GM21423 (cell line): ENCODE results near the gene CYP3A4.
A peak's percentile ranks its signal among the peaks of the same experiment; 100 is the strongest.
"Not testable (repeated sequence)": the region's sequence is repeated elsewhere in the genome, so short reads cannot be mapped to it uniquely, and the experiment has no call there.

Experiments
- ATAC-seq: cut with Tn5 transposase; IDR thresholded peaks from one replicate; pipeline ENCODE4 v1.9.1; 2021; ENCODE audit warnings: mild to moderate bottlenecking, moderate library complexity; ENCODE audit not compliant: unreplicated experiment

The CYP3A4 gene

GRCh38 chr7:99793443-99793842, 9.5 kb upstream of the CYP3A4 start:
- ATAC-seq, result no peak

GRCh38 chr7:99792967-99793366, 9.0 kb upstream of the CYP3A4 start:
- ATAC-seq, result no peak

GRCh38 chr7:99791667-99792369, 7.8 kb upstream of the CYP3A4 start:
- no peak for ATAC-seq

GRCh38 chr7:99791021-99791420, 7.0 kb upstream of the CYP3A4 start:
- ATAC-seq, result no peak

GRCh38 chr7:99790407-99790806, 6.4 kb upstream of the CYP3A4 start:
- ATAC-seq, result no peak

- ATAC-seq, result no peak
Observed at GRCh38 chr7:99789441-99790070, 5.6 kb upstream of the CYP3A4 start.

- ATAC-seq, result no peak
Observed at GRCh38 chr7:99788554-99788953, 4.6 kb upstream of the CYP3A4 start.

- ATAC-seq, result no peak
Observed at GRCh38 chr7:99786726-99787335, 2.8 kb upstream of the CYP3A4 start.

GRCh38 chr7:99785654-99786053, 1.7 kb upstream of the CYP3A4 start:
- ATAC-seq, result not testable (repeated sequence)

- ATAC-seq, result no peak
Observed at GRCh38 chr7:99782012-99782953, 1.7 kb downstream of the CYP3A4 start.

GRCh38 chr7:99780588-99780987, 3.4 kb downstream of the CYP3A4 start:
- ATAC-seq, result no peak

- no peak for ATAC-seq
Observed at GRCh38 chr7:99779949-99780348, 4.0 kb downstream of the CYP3A4 start.

- no peak for ATAC-seq
Observed at GRCh38 chr7:99778880-99779279, 5.1 kb downstream of the CYP3A4 start.

GRCh38 chr7:99773395-99773794, 10.6 kb downstream of the CYP3A4 start:
- ATAC-seq, result not testable (repeated sequence)

- ATAC-seq, result no peak
Observed at GRCh38 chr7:99772565-99772964, 11.4 kb downstream of the CYP3A4 start.

GRCh38 chr7:99769494-99769893, 14.5 kb downstream of the CYP3A4 start:
- ATAC-seq, result not testable (repeated sequence)

- ATAC-seq, result no peak
Observed at GRCh38 chr7:99768471-99768870, 15.5 kb downstream of the CYP3A4 start.

- ATAC-seq, result peak; percentile 84
Observed at GRCh38 chr7:99767662-99768061, 16.3 kb downstream of the CYP3A4 start.

GRCh38 chr7:99766484-99767099, 17.4 kb downstream of the CYP3A4 start:
- no peak for ATAC-seq

- ATAC-seq, result no peak
Observed at GRCh38 chr7:99764478-99764877, 19.5 kb downstream of the CYP3A4 start.
